ENCODE results near the gene CHCHD6. TPM values are rescaled to one million over a fixed set of nuclear protein-coding genes. Genes with fewer than 3 reads are reported as not detected.

The CHCHD6 gene
- total and polyA plus RNA-seq, 2 experiments from 2014 or later: 15.8 to 21.4 TPM

- Histone ChIP-seq H2AFZ (no peak overlapping the region), H3K79me2 (ENCODE audit: insufficient read depth) (no peaks in the 10 kb centered on the region), H4K20me1 (ENCODE audit: insufficient read depth) (no peaks in the 10 kb centered on the region), H3K4me2 (ENCODE audit: unreplicated experiment) (no peak overlapping the region), H3K9me2 (ENCODE audit: insufficient read depth) (no peaks in the 10 kb centered on the region), H3K9ac (no peak overlapping the region), H3K9me3 (ENCODE audit: low read depth) (no peaks in the 10 kb centered on the region), H3F3A (ENCODE audit: insufficient read depth) (peaks cover 25% of the 10 kb centered on the region), H3K27ac (no peak overlapping the region), H3K36me3 (ENCODE audit: low read depth) (no peaks in the 10 kb centered on the region), H3K4me3 (no peak overlapping the region), H3K27me3 (replicated peaks; ENCODE audit: insufficient read depth) (no peaks in the 10 kb centered on the region), H3K4me1 (ENCODE audit: insufficient read depth) (peaks cover 30% of the 10 kb centered on the region)
- no peak for TF ChIP-seq EZH2phosphoT487 (IDR thresholded peaks at IDR 0.05; ENCODE audit: insufficient read depth, low read depth)
- TF ChIP-seq EZH2 (IDR thresholded peaks at IDR 0.05; ENCODE audit: insufficient read depth, poor library complexity, severe bottlenecking): no peak
- in situ Hi-C loops (cut with MboI): no loop called here
- no peak for DNase-seq
- 92 to 98% methylated on average over 4 of the region's 4 CpGs for WGBS, 2 experiments (ENCODE audit: low coverage in 1 of 2, low lambda C conversion rate in 2 of 2, missing lambda C conversion rate in 2 of 2)
Measured at GRCh38 chr3:126922466-126922865, 218.4 kb downstream of the CHCHD6 start.

GRCh38 chr3:126923423-126923822 is 219.4 kb downstream of the CHCHD6 start:
- no peaks in the 10 kb centered on the region for H3K79me2 ChIP-seq (ENCODE audit: insufficient read depth)
- TF ChIP-seq EZH2 (IDR thresholded peaks at IDR 0.05; ENCODE audit: insufficient read depth, poor library complexity, severe bottlenecking) (no peak), EZH2phosphoT487 (IDR thresholded peaks at IDR 0.05; ENCODE audit: insufficient read depth, low read depth) (no peak)
- no peak overlapping the region for H3K27ac ChIP-seq
- H2AFZ ChIP-seq: no peak overlapping the region
- H3K4me2 ChIP-seq (ENCODE audit: unreplicated experiment): no peak overlapping the region
- WGBS, 2 experiments (ENCODE audit: low coverage in 1 of 2, low lambda C conversion rate in 2 of 2, missing lambda C conversion rate in 2 of 2): 86% methylated on average over 6 of the region's 6 CpGs
- in situ Hi-C loops (cut with MboI): no loop called here
- no peak overlapping the region for H3K4me3 ChIP-seq
- H3K4me1 ChIP-seq (ENCODE audit: insufficient read depth): peaks cover 33% of the 10 kb centered on the region
- peaks cover 27% of the 10 kb centered on the region for H3F3A ChIP-seq (ENCODE audit: insufficient read depth)
- H3K27me3 ChIP-seq (replicated peaks; ENCODE audit: insufficient read depth): no peaks in the 10 kb centered on the region
- no peaks in the 10 kb centered on the region for H3K9me2 ChIP-seq (ENCODE audit: insufficient read depth)
- H3K36me3 ChIP-seq (ENCODE audit: low read depth): no peaks in the 10 kb centered on the region
- no peak overlapping the region for H3K9ac ChIP-seq
- DNase-seq: no peak
- no peaks in the 10 kb centered on the region for H3K9me3 ChIP-seq (ENCODE audit: low read depth)
- no peaks in the 10 kb centered on the region for H4K20me1 ChIP-seq (ENCODE audit: insufficient read depth)

GRCh38 chr3:126923895-126924294 is 219.9 kb downstream of the CHCHD6 start:
- in situ Hi-C loops (cut with MboI): no loop called here
- H3K9me2 ChIP-seq (ENCODE audit: insufficient read depth): no peaks in the 10 kb centered on the region
- no peaks in the 10 kb centered on the region for H3K9me3 ChIP-seq (ENCODE audit: low read depth)
- H3K4me2 ChIP-seq (ENCODE audit: unreplicated experiment): no peak overlapping the region
- no peaks in the 10 kb centered on the region for H3K36me3 ChIP-seq (ENCODE audit: low read depth)
- H3K27ac ChIP-seq: no peak overlapping the region
- H3F3A ChIP-seq (ENCODE audit: insufficient read depth): peaks cover 27% of the 10 kb centered on the region
- no peak overlapping the region for H3K9ac ChIP-seq
- no peaks in the 10 kb centered on the region for H3K79me2 ChIP-seq (ENCODE audit: insufficient read depth)
- no peaks in the 10 kb centered on the region for H3K27me3 ChIP-seq (replicated peaks; ENCODE audit: insufficient read depth)
- H3K4me3 ChIP-seq: no peak overlapping the region
- H3K4me1 ChIP-seq (ENCODE audit: insufficient read depth): peaks cover 33% of the 10 kb centered on the region
- no peaks in the 10 kb centered on the region for H4K20me1 ChIP-seq (ENCODE audit: insufficient read depth)
- WGBS, 2 experiments (ENCODE audit: low coverage in 1 of 2, low lambda C conversion rate in 2 of 2, missing lambda C conversion rate in 2 of 2): 85 to 89% methylated on average over 7 of the region's 7 CpGs
- no peak overlapping the region for H2AFZ ChIP-seq
- TF ChIP-seq EZH2phosphoT487 (IDR thresholded peaks at IDR 0.05; ENCODE audit: insufficient read depth, low read depth) (no peak), EZH2 (IDR thresholded peaks at IDR 0.05; ENCODE audit: insufficient read depth, poor library complexity, severe bottlenecking) (no peak)
- no peak for DNase-seq

GRCh38 chr3:126924458-126924857 is 220.4 kb downstream of the CHCHD6 start:
- H3K27ac ChIP-seq: no peak overlapping the region
- 94 to 97% methylated on average over 2 of the region's 2 CpGs for WGBS, 2 experiments (ENCODE audit: low coverage in 1 of 2, low lambda C conversion rate in 2 of 2, missing lambda C conversion rate in 2 of 2)
- no peak overlapping the region for H2AFZ ChIP-seq
- no peak overlapping the region for H3K4me2 ChIP-seq (ENCODE audit: unreplicated experiment)
- no peaks in the 10 kb centered on the region for H3K9me2 ChIP-seq (ENCODE audit: insufficient read depth)
- no peaks in the 10 kb centered on the region for H3K27me3 ChIP-seq (replicated peaks; ENCODE audit: insufficient read depth)
- H3K36me3 ChIP-seq (ENCODE audit: low read depth): no peaks in the 10 kb centered on the region
- no peaks in the 10 kb centered on the region for H3K79me2 ChIP-seq (ENCODE audit: insufficient read depth)
- no peak for DNase-seq
- no peak for TF ChIP-seq EZH2phosphoT487 (IDR thresholded peaks at IDR 0.05; ENCODE audit: insufficient read depth, low read depth)
- TF ChIP-seq EZH2 (IDR thresholded peaks at IDR 0.05; ENCODE audit: insufficient read depth, poor library complexity, severe bottlenecking): no peak
- no peaks in the 10 kb centered on the region for H3K9me3 ChIP-seq (ENCODE audit: low read depth)
- H4K20me1 ChIP-seq (ENCODE audit: insufficient read depth): no peaks in the 10 kb centered on the region
- peaks cover 33% of the 10 kb centered on the region for H3K4me1 ChIP-seq (ENCODE audit: insufficient read depth)
- no peak overlapping the region for H3K9ac ChIP-seq
- in situ Hi-C loops (cut with MboI): no loop called here
- H3F3A ChIP-seq (ENCODE audit: insufficient read depth): peaks cover 27% of the 10 kb centered on the region
- H3K4me3 ChIP-seq: no peak overlapping the region
